Measurements from ENCODE around the gene TBC1D10B. TPM values are rescaled to one million over a fixed set of nuclear protein-coding genes. Genes with fewer than 3 reads are reported as not detected.

The TBC1D10B gene
- total RNA-seq, 1 donor, result 31.5 TPM

GRCh38 chr16:30374538-30374937 is 4.2 kb upstream of the TBC1D10B start, which contains the start of gene MYL11:
TSS of gene MYL11 (plus strand) at chr16:30374802. CDS start at chr16:30374858, 56 bp downstream.
- TF ChIP-seq, protein P1, sequence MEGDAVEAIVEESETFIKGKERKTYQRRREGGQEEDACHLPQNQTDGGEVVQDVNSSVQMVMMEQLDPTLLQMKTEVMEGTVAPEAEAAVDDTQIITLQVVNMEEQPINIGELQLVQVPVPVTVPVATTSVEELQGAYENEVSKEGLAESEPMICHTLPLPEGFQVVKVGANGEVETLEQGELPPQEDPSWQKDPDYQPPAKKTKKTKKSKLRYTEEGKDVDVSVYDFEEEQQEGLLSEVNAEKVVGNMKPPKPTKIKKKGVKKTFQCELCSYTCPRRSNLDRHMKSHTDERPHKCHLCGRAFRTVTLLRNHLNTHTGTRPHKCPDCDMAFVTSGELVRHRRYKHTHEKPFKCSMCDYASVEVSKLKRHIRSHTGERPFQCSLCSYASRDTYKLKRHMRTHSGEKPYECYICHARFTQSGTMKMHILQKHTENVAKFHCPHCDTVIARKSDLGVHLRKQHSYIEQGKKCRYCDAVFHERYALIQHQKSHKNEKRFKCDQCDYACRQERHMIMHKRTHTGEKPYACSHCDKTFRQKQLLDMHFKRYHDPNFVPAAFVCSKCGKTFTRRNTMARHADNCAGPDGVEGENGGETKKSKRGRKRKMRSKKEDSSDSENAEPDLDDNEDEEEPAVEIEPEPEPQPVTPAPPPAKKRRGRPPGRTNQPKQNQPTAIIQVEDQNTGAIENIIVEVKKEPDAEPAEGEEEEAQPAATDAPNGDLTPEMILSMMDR (IDR thresholded peaks at IDR 0.05; ENCODE audit: extremely low read depth, low read depth, low read length), result no peak
- Histone ChIP-seq H3K4me2 (ENCODE audit: insufficient read depth, low read length) (no peak within 1 kb of the TSS), H3K79me2 (ENCODE audit: insufficient read depth, low read length) (peaks cover 9% of the 10 kb centered on the region), H3K4me3 (ENCODE audit: insufficient read depth, low read length) (no peak within 1 kb of the TSS), H3K27ac (ENCODE audit: low read depth, low read length) (no peak within 1 kb of the TSS), H3K9me3 (ENCODE audit: low read depth, low read length) (no peaks in the 10 kb centered on the region), H2AFZ (ENCODE audit: low read length) (no peak within 1 kb of the TSS), H3K4me1 (ENCODE audit: insufficient read depth, low read length) (peaks cover 19% of the 10 kb centered on the region), H3K36me3 (ENCODE audit: insufficient read depth, low read length) (no peaks in the 10 kb centered on the region), H4K20me1 (ENCODE audit: insufficient read depth, low read length) (peaks cover 6% of the 10 kb centered on the region), H3K27me3 (ENCODE audit: insufficient read depth, low read length) (no peaks in the 10 kb centered on the region)
- no peak for DNase-seq (ENCODE audit: insufficient read length, low spot score, missing footprints)

- Histone ChIP-seq H4K20me1 (ENCODE audit: insufficient read depth, low read length) (peaks cover 19% of the 10 kb centered on the region), H3K27me3 (ENCODE audit: insufficient read depth, low read length) (no peaks in the 10 kb centered on the region), H3K27ac (ENCODE audit: low read depth, low read length) (no peak overlapping the region), H3K36me3 (ENCODE audit: insufficient read depth, low read length) (no peaks in the 10 kb centered on the region), H2AFZ (ENCODE audit: low read length) (no peak overlapping the region), H3K4me1 (ENCODE audit: insufficient read depth, low read length) (peaks cover 25% of the 10 kb centered on the region), H3K9me3 (ENCODE audit: low read depth, low read length) (no peaks in the 10 kb centered on the region), H3K79me2 (ENCODE audit: insufficient read depth, low read length) (peaks cover 24% of the 10 kb centered on the region), H3K4me2 (ENCODE audit: insufficient read depth, low read length) (no peak overlapping the region), H3K4me3 (ENCODE audit: insufficient read depth, low read length) (no peak overlapping the region)
- DNase-seq (ENCODE audit: insufficient read length, low spot score, missing footprints), result peak; percentile 32
- TF ChIP-seq, protein P1 (IDR thresholded peaks at IDR 0.05; ENCODE audit: extremely low read depth, low read depth, low read length), result no peak
These were observed 2.4 kb upstream of the TBC1D10B start for GRCh38 chr16:30372725-30373124.

GRCh38 chr16:30372038-30372712 is 1.9 kb upstream of the TBC1D10B start:
- DNase-seq (ENCODE audit: insufficient read length, low spot score, missing footprints), result peak; percentile 38
- no peaks in the 10 kb centered on the region for H3K9me3 ChIP-seq (ENCODE audit: low read depth, low read length)
- H3K4me3 ChIP-seq (ENCODE audit: insufficient read depth, low read length), result no peak overlapping the region
- peaks cover 29% of the 10 kb centered on the region for H3K79me2 ChIP-seq (ENCODE audit: insufficient read depth, low read length)
- H4K20me1 ChIP-seq (ENCODE audit: insufficient read depth, low read length), result peaks cover 25% of the 10 kb centered on the region
- TF ChIP-seq, protein P1 (IDR thresholded peaks at IDR 0.05; ENCODE audit: extremely low read depth, low read depth, low read length), result no peak
- H2AFZ ChIP-seq (ENCODE audit: low read length), result no peak overlapping the region
- H3K4me1 ChIP-seq (ENCODE audit: insufficient read depth, low read length), result peaks cover 26% of the 10 kb centered on the region
- H3K27me3 ChIP-seq (ENCODE audit: insufficient read depth, low read length), result no peaks in the 10 kb centered on the region
- H3K4me2 ChIP-seq (ENCODE audit: insufficient read depth, low read length), result no peak overlapping the region
- no peaks in the 10 kb centered on the region for H3K36me3 ChIP-seq (ENCODE audit: insufficient read depth, low read length)
- no peak overlapping the region for H3K27ac ChIP-seq (ENCODE audit: low read depth, low read length)

- peaks cover 32% of the 10 kb centered on the region for H4K20me1 ChIP-seq (ENCODE audit: insufficient read depth, low read length)
- TF ChIP-seq, protein P1 (IDR thresholded peaks at IDR 0.05; ENCODE audit: extremely low read depth, low read depth, low read length), result no peak
- peak overlapping the region; percentile 90 for H2AFZ ChIP-seq (ENCODE audit: low read length)
- H3K79me2 ChIP-seq (ENCODE audit: insufficient read depth, low read length), result peaks cover 38% of the 10 kb centered on the region
- no peak for DNase-seq (ENCODE audit: insufficient read length, low spot score, missing footprints)
- H3K4me3 ChIP-seq (ENCODE audit: insufficient read depth, low read length), result peak overlapping the region; percentile 74
- H3K4me1 ChIP-seq (ENCODE audit: insufficient read depth, low read length), result peaks cover 24% of the 10 kb centered on the region
- no peaks in the 10 kb centered on the region for H3K27me3 ChIP-seq (ENCODE audit: insufficient read depth, low read length)
- H3K4me2 ChIP-seq (ENCODE audit: insufficient read depth, low read length), result peak overlapping the region; percentile 92
- no peaks in the 10 kb centered on the region for H3K36me3 ChIP-seq (ENCODE audit: insufficient read depth, low read length)
- H3K9me3 ChIP-seq (ENCODE audit: low read depth, low read length), result no peaks in the 10 kb centered on the region
- H3K27ac ChIP-seq (ENCODE audit: low read depth, low read length), result peak overlapping the region; percentile 56
These were observed 1.0 kb upstream of the TBC1D10B start for GRCh38 chr16:30371248-30371816.
